T-helper 2 cell treated with Interferon-gamma antibody and Interleukin-4, amounts not matched to agents 5 μg/mL and 100 μg/mL, for 36 hours (primary cell): ENCODE measurements around the gene KATNB1.

Source experiments
- DNase-seq: peaks from one replicate; pipeline ENCODE4 v3.0.0; 2021; ENCODE audit warnings: low spot score
- H3K27ac Mint-ChIP-seq: one replicate; pipeline ENCODE4 v1.8.0; 2021; ENCODE audit warnings: mild to moderate bottlenecking, mixed read lengths
- H3K27me3 Mint-ChIP-seq: one replicate; pipeline ENCODE4 v1.8.0; 2021; ENCODE audit warnings: low read depth, mixed read lengths
- H3K36me3 Mint-ChIP-seq: one replicate; pipeline ENCODE4 v1.8.0; 2021; ENCODE audit warnings: low read depth, mixed read lengths
- H3K4me1 Mint-ChIP-seq: one replicate; pipeline ENCODE4 v1.8.0; 2021; ENCODE audit warnings: low read depth, mixed read lengths
- H3K4me3 Mint-ChIP-seq: one replicate; pipeline ENCODE4 v1.8.0; 2022; ENCODE audit warnings: mild to moderate bottlenecking, moderate library complexity, mixed read lengths
- H3K9me3 Mint-ChIP-seq: one replicate; pipeline ENCODE4 v1.8.0; 2021; ENCODE audit warnings: mixed read lengths

KATNB1 gene

GRCh38 chr16:57735755-57736418, at the start of gene KATNB1:
Gene KATNB1, plus strand, starts transcription at chr16:57735770. Its CDS starts 1,474 bp downstream, at chr16:57737244.
- no peak for DNase-seq
- Mint-ChIP-seq H3K4me1 (peaks cover 10% of the 10 kb centered on the region), H3K9me3 (peaks cover 19% of the 10 kb centered on the region), H3K36me3 (peaks cover 13% of the 10 kb centered on the region), H3K27ac (peak within 1 kb of the TSS; percentile 95), H3K27me3 (no peaks in the 10 kb centered on the region), H3K4me3 (peak within 1 kb of the TSS; percentile 96)

GRCh38 chr16:57686577-57686976, 49.0 kb upstream of the KATNB1 start:
- no peak overlapping the region for H3K27ac Mint-ChIP-seq
- no peaks in the 10 kb centered on the region for H3K9me3 Mint-ChIP-seq
- peaks cover 3% of the 10 kb centered on the region for H3K27me3 Mint-ChIP-seq
- no peaks in the 10 kb centered on the region for H3K36me3 Mint-ChIP-seq
- no peak for DNase-seq
- peaks cover 22% of the 10 kb centered on the region for H3K4me1 Mint-ChIP-seq
- no peak overlapping the region for H3K4me3 Mint-ChIP-seq

DNA sequence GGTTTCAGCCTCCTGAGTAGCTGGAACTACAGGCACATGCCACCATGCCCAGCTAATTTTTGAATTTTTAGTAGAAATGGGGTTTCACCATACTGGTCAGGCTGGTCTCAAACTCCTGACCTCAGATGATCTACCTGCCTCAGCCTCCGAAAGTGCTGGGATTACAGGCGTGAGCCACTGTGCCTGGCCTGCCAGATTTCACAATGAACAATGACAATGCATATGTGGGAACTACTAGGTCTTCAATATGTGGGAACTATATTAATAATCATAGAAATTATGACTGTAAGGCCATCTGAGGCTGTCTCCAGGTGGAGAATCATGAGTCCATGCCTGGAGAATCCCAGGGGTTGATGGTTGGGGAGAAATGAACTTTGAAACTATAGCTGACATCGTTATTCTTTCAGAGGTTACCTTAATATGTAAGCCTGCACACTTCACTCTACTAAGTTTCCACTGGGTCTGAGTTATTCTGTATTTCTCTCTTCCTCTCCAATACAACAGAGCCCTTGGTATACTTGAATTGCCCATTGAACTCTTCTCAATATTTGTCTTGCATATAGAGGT, 48.1 kb upstream of the KATNB1 start:
- Mint-ChIP-seq H3K27ac (no peak overlapping the region), H3K36me3 (no peaks in the 10 kb centered on the region), H3K9me3 (no peaks in the 10 kb centered on the region), H3K4me1 (peaks cover 22% of the 10 kb centered on the region), H3K4me3 (no peak overlapping the region), H3K27me3 (peaks cover 7% of the 10 kb centered on the region)
- no peak for DNase-seq

- Mint-ChIP-seq H3K27ac (no peak overlapping the region), H3K9me3 (no peaks in the 10 kb centered on the region), H3K36me3 (no peaks in the 10 kb centered on the region), H3K4me3 (no peak overlapping the region), H3K4me1 (peaks cover 22% of the 10 kb centered on the region), H3K27me3 (peaks cover 8% of the 10 kb centered on the region)
- no peak for DNase-seq
These were observed 47.0 kb upstream of the KATNB1 start for GRCh38 chr16:57688487-57688986.

DNA sequence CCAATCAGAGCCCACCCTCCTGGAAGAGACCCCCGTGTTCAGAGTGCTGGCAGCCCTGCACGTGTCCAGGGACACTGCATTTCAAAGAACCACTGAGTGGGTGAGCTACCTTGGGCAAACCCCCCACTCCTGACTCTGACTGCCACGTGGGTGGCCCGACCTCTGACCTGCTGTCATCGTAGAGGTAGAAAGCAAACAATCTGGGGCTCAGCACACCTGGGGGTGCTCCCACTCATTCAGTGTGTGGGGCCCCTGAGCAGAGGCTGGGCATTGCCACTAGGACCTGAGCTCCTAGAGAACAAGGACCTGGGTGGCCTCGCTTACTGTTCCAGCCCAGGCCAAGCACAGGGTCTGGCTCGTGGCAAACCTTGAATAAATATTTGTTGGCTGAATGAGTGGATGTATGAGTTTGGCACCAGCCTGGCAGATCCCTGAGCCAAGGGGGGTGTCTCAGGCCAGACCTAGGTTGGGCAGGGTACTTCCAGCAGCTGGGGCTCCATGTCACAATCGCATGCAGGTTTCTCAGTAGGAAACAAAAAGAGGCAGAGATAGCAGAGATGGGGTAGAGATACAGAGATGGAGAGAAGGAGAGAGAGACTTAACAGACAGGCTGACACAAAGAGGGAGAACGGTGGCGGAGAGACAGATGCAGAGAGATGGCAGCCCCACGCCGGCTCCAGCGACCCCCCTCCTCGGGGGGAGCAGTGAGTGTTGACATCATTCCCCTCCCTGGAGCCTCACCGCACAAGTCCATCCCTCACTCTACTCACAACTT, 46.4 kb upstream of the KATNB1 start:
- Mint-ChIP-seq H3K27me3 (peaks cover 8% of the 10 kb centered on the region), H3K27ac (peak overlapping the region; percentile 85), H3K4me3 (peak overlapping the region; percentile 52), H3K36me3 (no peaks in the 10 kb centered on the region), H3K4me1 (peaks cover 22% of the 10 kb centered on the region), H3K9me3 (no peaks in the 10 kb centered on the region)
- no peak for DNase-seq

GRCh38 chr16:57689762-57690558, 45.6 kb upstream of the KATNB1 start:
- peaks cover 8% of the 10 kb centered on the region for H3K27me3 Mint-ChIP-seq
- H3K36me3 Mint-ChIP-seq = no peaks in the 10 kb centered on the region
- H3K4me1 Mint-ChIP-seq = peaks cover 27% of the 10 kb centered on the region
- peak; percentile 35 for DNase-seq
- peak overlapping the region; percentile 85 for H3K27ac Mint-ChIP-seq
- no peaks in the 10 kb centered on the region for H3K9me3 Mint-ChIP-seq
- H3K4me3 Mint-ChIP-seq = peak overlapping the region; percentile 52

DNA sequence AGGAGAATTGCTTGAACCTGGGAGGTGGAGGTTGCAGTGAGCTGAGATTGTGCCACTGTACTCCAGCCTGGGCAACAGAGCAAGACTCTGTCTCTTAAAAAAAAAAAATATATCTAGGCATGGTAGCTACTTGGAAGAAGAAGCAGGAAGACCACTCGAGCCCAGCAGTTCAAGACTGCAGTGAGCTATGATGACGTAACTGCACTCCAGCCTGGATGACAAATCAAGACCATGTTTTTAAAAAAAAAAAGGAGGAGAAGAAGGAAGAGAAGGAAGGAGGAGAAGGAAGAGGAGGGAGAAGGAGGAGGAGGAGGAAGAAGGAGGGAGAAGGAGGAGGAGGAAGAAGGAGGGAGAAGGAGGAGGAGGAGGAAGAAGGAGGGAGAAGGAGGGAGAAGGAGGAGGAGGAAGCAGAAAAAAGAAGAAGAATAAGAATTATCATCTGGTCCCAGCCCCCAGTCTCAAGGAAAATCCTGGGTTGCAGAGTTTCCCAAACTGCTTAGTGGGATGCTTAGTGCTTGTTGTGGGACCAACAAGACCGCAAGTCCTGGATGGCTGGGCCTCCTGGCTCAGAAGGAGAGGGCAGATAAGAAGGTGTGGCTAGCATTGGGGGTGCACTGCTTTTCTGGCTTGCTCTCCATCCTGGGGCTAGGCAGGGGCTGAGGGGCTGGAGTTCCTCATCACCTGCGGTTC, 44.6 kb upstream of the KATNB1 start:
- H3K27ac Mint-ChIP-seq = peak overlapping the region; percentile 45
- peaks cover 8% of the 10 kb centered on the region for H3K27me3 Mint-ChIP-seq
- no peak for DNase-seq
- H3K36me3 Mint-ChIP-seq = no peaks in the 10 kb centered on the region
- H3K9me3 Mint-ChIP-seq = no peaks in the 10 kb centered on the region
- peaks cover 28% of the 10 kb centered on the region for H3K4me1 Mint-ChIP-seq
- no peak overlapping the region for H3K4me3 Mint-ChIP-seq

- H3K36me3 Mint-ChIP-seq = no peaks in the 10 kb centered on the region
- H3K4me3 Mint-ChIP-seq = no peak overlapping the region
- no peak for DNase-seq
- H3K27me3 Mint-ChIP-seq = peaks cover 8% of the 10 kb centered on the region
- peaks cover 28% of the 10 kb centered on the region for H3K4me1 Mint-ChIP-seq
- H3K27ac Mint-ChIP-seq = no peak overlapping the region
- H3K9me3 Mint-ChIP-seq = no peaks in the 10 kb centered on the region
These were observed 42.9 kb upstream of the KATNB1 start for GRCh38 chr16:57692636-57693035.

GRCh38 chr16:57693550-57693949, 42.0 kb upstream of the KATNB1 start:
- H3K36me3 Mint-ChIP-seq = no peaks in the 10 kb centered on the region
- H3K4me3 Mint-ChIP-seq = no peak overlapping the region
- peaks cover 25% of the 10 kb centered on the region for H3K4me1 Mint-ChIP-seq
- no peak for DNase-seq
- H3K9me3 Mint-ChIP-seq = no peaks in the 10 kb centered on the region
- no peak overlapping the region for H3K27ac Mint-ChIP-seq
- peaks cover 8% of the 10 kb centered on the region for H3K27me3 Mint-ChIP-seq

- Mint-ChIP-seq H3K9me3 (no peaks in the 10 kb centered on the region), H3K36me3 (no peaks in the 10 kb centered on the region), H3K4me3 (no peak overlapping the region), H3K27me3 (peaks cover 8% of the 10 kb centered on the region), H3K4me1 (peaks cover 20% of the 10 kb centered on the region), H3K27ac (no peak overlapping the region)
- DNase-seq = no peak
These were observed 41.3 kb upstream of the KATNB1 start for GRCh38 chr16:57694231-57694724.

- Mint-ChIP-seq H3K27ac (peak within 1 kb of the TSS; percentile 47), H3K9me3 (no peaks in the 10 kb centered on the region), H3K4me3 (no peak within 1 kb of the TSS), H3K27me3 (peaks cover 8% of the 10 kb centered on the region), H3K4me1 (peaks cover 13% of the 10 kb centered on the region), H3K36me3 (no peaks in the 10 kb centered on the region)
- no peak for DNase-seq
These were observed 40.6 kb upstream of the KATNB1 start, which contains the start of gene DRC7 for GRCh38 chr16:57694725-57695679. Gene DRC7, plus strand, starts transcription at chr16:57694806. Its CDS starts 3,144 bp downstream, at chr16:57697950.

DNA sequence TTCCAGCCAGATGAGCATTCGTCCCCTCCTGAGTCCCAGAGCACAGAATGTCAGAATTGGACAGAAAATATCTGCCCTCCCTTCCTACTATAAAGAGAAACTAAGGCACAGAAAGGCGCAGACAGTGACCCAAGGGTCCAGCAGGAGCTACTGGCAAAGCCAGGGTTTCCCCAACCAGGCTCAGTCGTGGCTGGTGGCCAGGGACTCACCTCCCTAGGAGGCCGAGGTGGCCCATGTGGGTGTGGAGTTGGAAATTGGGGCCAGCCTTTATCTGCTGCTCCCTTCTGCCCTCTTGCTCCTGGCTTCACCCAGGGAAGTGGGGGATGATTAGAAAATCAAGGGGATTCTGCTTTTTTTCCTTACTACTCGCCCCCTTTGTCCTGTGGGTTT, 39.9 kb upstream of the KATNB1 start:
- Mint-ChIP-seq H3K4me3 (no peak overlapping the region), H3K27ac (peak overlapping the region; percentile 26), H3K27me3 (peaks cover 7% of the 10 kb centered on the region), H3K9me3 (no peaks in the 10 kb centered on the region), H3K4me1 (peaks cover 9% of the 10 kb centered on the region), H3K36me3 (no peaks in the 10 kb centered on the region)
- no peak for DNase-seq
